Glutamatergic neuron (in vitro differentiated cells): ENCODE measurements around the gene KIF1B. TPM values are rescaled to one million over a fixed set of nuclear protein-coding genes. Genes with fewer than 3 reads are reported as not detected.

ENCODE experiments used
- DNase-seq: peaks from one replicate; pipeline ENCODE4 v3.0.0; 2022
- H3K27ac Mint-ChIP-seq: one replicate; pipeline ENCODE4 v1.8.0; 2020; ENCODE audit warnings: mild to moderate bottlenecking, mixed read lengths, inconsistent platforms; ENCODE audit not compliant: unreplicated experiment
- H3K27me3 Mint-ChIP-seq: one replicate; pipeline ENCODE4 v1.8.0; 2020; ENCODE audit warnings: mild to moderate bottlenecking, moderate library complexity, mixed read lengths, inconsistent platforms; ENCODE audit not compliant: unreplicated experiment
- H3K36me3 Mint-ChIP-seq: one replicate; pipeline ENCODE4 v1.8.0; 2020; ENCODE audit warnings: mild to moderate bottlenecking, mixed read lengths, inconsistent platforms; ENCODE audit not compliant: unreplicated experiment
- H3K4me1 Mint-ChIP-seq: one replicate; pipeline ENCODE4 v1.8.0; 2020; ENCODE audit warnings: mild to moderate bottlenecking, low read depth, mixed read lengths, inconsistent platforms; ENCODE audit not compliant: unreplicated experiment
- H3K4me3 Mint-ChIP-seq: one replicate; pipeline ENCODE4 v1.8.0; 2020; ENCODE audit warnings: mild to moderate bottlenecking, mixed read lengths, inconsistent platforms; ENCODE audit not compliant: unreplicated experiment
- H3K9me3 Mint-ChIP-seq: one replicate; pipeline ENCODE4 v1.8.0; 2020; ENCODE audit warnings: mild to moderate bottlenecking, moderate library complexity, mixed read lengths, inconsistent platforms; ENCODE audit not compliant: unreplicated experiment
- total RNA-seq: library from RNA; stranded (reverse); fragmentation: NEBNext Ultra II Directional; extraction: Animal tissue kit (Norgen Biotek cat#: 25700); gene quantifications from one replicate; pipeline ENCODE4 v1.2.1, GENCODE V29; 2021; ENCODE audit not compliant: unreplicated experiment
- TF ChIP-seq, protein P1 (sequence below): fragments of 200-600 bp; sonication (generic); IDR thresholded peaks from one replicate; pipeline ENCODE4 v1.5.0; 2021; ENCODE audit not compliant: partially characterized antibody, unreplicated experiment

KIF1B gene
- total RNA-seq, 1 donor from 2014 or later: 261 TPM

DNA sequence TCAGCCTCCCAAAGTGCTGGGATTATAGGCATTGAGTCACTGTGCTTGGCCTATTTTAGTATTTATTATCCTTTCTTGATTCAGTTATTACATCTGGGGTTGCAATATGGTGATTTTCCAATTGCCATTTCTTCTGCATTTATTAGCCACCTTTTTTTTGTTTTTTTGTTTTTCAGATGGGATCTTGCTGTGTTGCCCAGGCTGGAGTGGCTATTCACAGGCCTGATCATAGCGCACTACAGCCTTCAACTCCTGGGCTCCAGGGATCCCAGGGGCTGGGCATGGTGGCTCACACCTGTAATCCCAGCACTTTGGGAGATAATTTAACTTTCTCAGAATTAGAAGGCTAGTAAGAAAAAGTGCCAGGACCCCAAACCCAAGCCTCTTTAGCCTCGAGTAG is 106.4 kb downstream of the KIF1B start:
- DNase-seq: no peak
- H3K9me3 Mint-ChIP-seq: no peaks in the 10 kb centered on the region
- no peak overlapping the region for H3K4me3 Mint-ChIP-seq
- TF ChIP-seq, protein P1, sequence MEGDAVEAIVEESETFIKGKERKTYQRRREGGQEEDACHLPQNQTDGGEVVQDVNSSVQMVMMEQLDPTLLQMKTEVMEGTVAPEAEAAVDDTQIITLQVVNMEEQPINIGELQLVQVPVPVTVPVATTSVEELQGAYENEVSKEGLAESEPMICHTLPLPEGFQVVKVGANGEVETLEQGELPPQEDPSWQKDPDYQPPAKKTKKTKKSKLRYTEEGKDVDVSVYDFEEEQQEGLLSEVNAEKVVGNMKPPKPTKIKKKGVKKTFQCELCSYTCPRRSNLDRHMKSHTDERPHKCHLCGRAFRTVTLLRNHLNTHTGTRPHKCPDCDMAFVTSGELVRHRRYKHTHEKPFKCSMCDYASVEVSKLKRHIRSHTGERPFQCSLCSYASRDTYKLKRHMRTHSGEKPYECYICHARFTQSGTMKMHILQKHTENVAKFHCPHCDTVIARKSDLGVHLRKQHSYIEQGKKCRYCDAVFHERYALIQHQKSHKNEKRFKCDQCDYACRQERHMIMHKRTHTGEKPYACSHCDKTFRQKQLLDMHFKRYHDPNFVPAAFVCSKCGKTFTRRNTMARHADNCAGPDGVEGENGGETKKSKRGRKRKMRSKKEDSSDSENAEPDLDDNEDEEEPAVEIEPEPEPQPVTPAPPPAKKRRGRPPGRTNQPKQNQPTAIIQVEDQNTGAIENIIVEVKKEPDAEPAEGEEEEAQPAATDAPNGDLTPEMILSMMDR: no peak
- H3K36me3 Mint-ChIP-seq: peaks cover under 1% of the 10 kb centered on the region
- H3K4me1 Mint-ChIP-seq: peaks cover 5% of the 10 kb centered on the region
- H3K27me3 Mint-ChIP-seq: no peaks in the 10 kb centered on the region
- H3K27ac Mint-ChIP-seq: no peak overlapping the region

DNA sequence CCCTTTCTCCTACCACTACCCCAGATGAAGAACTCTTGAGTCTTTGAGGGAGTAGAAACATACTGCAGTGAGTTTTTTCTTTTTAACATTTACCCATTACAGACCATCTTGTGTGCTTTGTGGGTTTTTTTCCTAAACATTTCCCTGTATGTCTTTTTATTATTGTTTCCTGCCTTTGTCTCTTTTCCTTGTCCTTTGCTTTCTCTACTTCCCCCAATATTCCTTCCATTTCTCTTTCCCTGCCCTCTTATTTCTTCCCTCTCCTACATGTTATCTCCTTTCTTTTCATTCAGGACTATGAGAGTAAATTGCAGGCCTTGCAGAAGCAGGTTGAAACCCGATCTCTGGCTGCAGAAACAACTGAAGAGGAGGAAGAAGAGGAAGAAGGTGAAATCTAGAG is 109.4 kb downstream of the KIF1B start:
- DNase-seq: no peak
- TF ChIP-seq, protein P1: no peak
- Mint-ChIP-seq H3K4me3 (no peak overlapping the region), H3K27me3 (no peaks in the 10 kb centered on the region), H3K36me3 (no peaks in the 10 kb centered on the region), H3K9me3 (peaks cover 2% of the 10 kb centered on the region), H3K4me1 (peaks cover 5% of the 10 kb centered on the region), H3K27ac (peak overlapping the region; percentile 11)

DNA sequence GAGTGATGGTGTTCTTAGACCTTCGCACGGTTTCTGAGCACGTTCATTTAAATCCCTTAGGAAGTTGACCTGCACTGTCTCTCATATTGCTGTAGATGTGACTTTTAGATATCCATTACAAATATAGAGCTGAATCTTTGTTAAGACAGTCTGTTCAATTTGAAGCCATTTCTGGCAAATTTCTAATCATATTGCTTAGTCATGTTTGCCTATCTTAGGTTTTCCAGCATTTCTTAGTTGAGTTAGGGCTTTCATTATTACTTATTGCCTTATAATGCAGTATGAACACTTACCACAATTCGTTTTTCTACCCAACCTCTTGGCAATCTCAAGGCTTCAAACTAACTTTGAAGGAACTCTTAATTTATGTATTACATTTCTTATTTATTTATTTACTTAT is 110.0 kb downstream of the KIF1B start:
- TF ChIP-seq, protein P1: no peak
- H3K4me3 Mint-ChIP-seq: no peak overlapping the region
- H3K27ac Mint-ChIP-seq: no peak overlapping the region

DNA sequence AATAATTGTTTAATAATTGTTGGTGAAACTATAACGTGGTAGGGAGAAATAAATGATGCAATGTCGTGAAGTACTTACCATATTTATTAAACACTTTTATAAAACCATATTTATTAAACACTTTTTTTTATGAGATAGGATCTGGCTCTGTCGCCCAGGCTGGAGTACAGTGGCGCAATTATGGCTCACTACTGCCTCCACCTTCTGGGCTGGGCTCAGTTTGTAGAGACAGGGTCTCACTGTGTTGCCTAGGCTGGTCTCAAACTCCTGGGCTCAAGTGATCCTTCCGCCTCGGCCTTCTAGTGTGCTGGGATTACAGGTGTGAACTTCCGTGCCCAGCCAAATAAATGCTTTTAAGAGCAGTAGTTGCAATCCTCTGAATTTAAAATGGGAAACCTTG is 112.5 kb downstream of the KIF1B start:
- peaks cover 7% of the 10 kb centered on the region for H3K9me3 Mint-ChIP-seq
- H3K27me3 Mint-ChIP-seq: no peaks in the 10 kb centered on the region
- H3K4me1 Mint-ChIP-seq: peaks cover 5% of the 10 kb centered on the region
- TF ChIP-seq, protein P1: no peak
- no peak for DNase-seq
- H3K4me3 Mint-ChIP-seq: no peak overlapping the region
- H3K36me3 Mint-ChIP-seq: no peaks in the 10 kb centered on the region
- no peak overlapping the region for H3K27ac Mint-ChIP-seq

More for the DNA sequence above, 110.0 kb downstream of the KIF1B start:
- no peak for DNase-seq
- Mint-ChIP-seq H3K27me3 (no peaks in the 10 kb centered on the region), H3K36me3 (no peaks in the 10 kb centered on the region), H3K9me3 (peaks cover 2% of the 10 kb centered on the region), H3K4me1 (peaks cover 5% of the 10 kb centered on the region)

DNA sequence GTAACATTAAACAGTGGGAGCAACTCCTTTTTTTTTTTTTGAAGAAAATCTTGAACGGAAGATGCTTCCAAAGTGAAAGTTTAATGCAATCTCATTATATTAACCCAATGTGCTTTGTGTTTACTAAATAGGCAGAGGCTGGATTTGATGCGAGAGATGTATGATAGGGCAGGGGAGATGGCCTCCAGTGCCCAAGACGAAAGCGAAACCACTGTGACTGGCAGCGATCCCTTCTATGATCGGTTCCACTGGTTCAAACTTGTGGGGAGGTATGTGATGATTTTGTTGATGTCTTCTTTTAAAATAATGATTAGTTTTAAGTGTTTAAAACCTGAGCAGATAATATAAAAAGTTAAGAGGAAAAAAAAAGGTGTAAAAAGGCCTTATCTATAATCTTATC is 114.3 kb downstream of the KIF1B start:
- TF ChIP-seq, protein P1: no peak
- Mint-ChIP-seq H3K4me1 (peaks cover 4% of the 10 kb centered on the region), H3K27me3 (no peaks in the 10 kb centered on the region), H3K4me3 (no peak overlapping the region), H3K36me3 (no peaks in the 10 kb centered on the region), H3K9me3 (peaks cover 7% of the 10 kb centered on the region), H3K27ac (peak overlapping the region; percentile 2)
- DNase-seq: no peak
